Tibial nerve (tissue), 4 donors: Measurements from ENCODE around the gene TM4SF18. TPM values are rescaled to one million over a fixed set of nuclear protein-coding genes. Genes with fewer than 3 reads are reported as not detected.
"Not testable (repeated sequence)": the region's sequence is repeated elsewhere in the genome, so short reads cannot be mapped to it uniquely, and the experiment has no call there.

ENCODE experiments used
- DNase-seq, 2 donors: peaks; one replicate each; pipeline ENCODE4 v3.0.0-alpha.2; 2019; ENCODE audit warnings: low spot score in 2 of 2
- H3K27ac ChIP-seq, 4 donors: fragments of 200-600 bp; sonication (generic) in 3 of 4; one replicate each; pipeline ENCODE4 v1.5.1; 2017 to 2019; ENCODE audit warnings: mild to moderate bottlenecking in 1 of 4
- H3K27me3 ChIP-seq, 2 donors: fragments of 200-600 bp; sonication (generic) in 1 of 2; one replicate each; pipeline versions ENCODE4 v1.5.1 to v1.6.0; 2017 to 2019
- H3K36me3 ChIP-seq, 3 donors: fragments of 200-600 bp; sonication (generic); one replicate each; pipeline ENCODE4 v1.5.1; 2018 to 2019
- H3K4me1 ChIP-seq, 4 donors: fragments of 200-600 bp; sonication (generic) in 3 of 4; one replicate each; pipeline ENCODE4 v1.5.1; 2017 to 2019
- H3K4me3 ChIP-seq, 4 donors: fragments of 200-600 bp; sonication (generic) in 3 of 4; one replicate each; pipeline ENCODE4 v1.5.1; 2017 to 2019; ENCODE audit warnings: mild to moderate bottlenecking in 1 of 4, moderate library complexity in 1 of 4
- H3K9me3 ChIP-seq, 4 donors: fragments of 200-600 bp; sonication (generic) in 3 of 4; one replicate each; pipeline ENCODE4 v1.5.1; 2017 to 2019
- CTCF ChIP-seq, 5 experiments: fragments of 200-600 bp in 3 of 5; fragments of 450-650 bp in 2 of 5; sonication (generic) in 3 of 5; IDR thresholded peaks; one replicate each; pipeline ENCODE4 v1.5.1; 2016 to 2019; ENCODE audit warnings: antibody characterized with exemption in 5 of 5, mild to moderate bottlenecking in 3 of 5, moderate library complexity in 2 of 5
- EP300 ChIP-seq, 2 donors: sonication (generic); formaldehyde crosslinking; IDR thresholded peaks; one replicate each; pipeline ENCODE4 v1.6.1; 2017; ENCODE audit warnings: antibody characterized with exemption in 2 of 2, mild to moderate bottlenecking in 1 of 2
- POLR2A ChIP-seq, 2 donors: fragments of 450-650 bp; IDR thresholded peaks; one replicate each; pipeline ENCODE4 v1.6.1; 2017; ENCODE audit warnings: antibody characterized with exemption in 2 of 2, mild to moderate bottlenecking in 2 of 2, moderate library complexity in 2 of 2
- WGBS, 2 donors: methylation state at CpG; one replicate each; pipeline ENCODE4 v1.1.5; 2018; 5-methylcytosine and 5-hydroxymethylcytosine counted together
- total RNA-seq, 4 donors: library from RNA; depleted of rRNA; stranded (reverse); fragments of >200 nt; gene quantifications; one replicate each; pipeline ENCODE4 v1.1.0, GENCODE V29; 2016

Gene TM4SF18
- 10 to 100 TPM in 1 of 4 donors, 1 to 10 TPM in 3; 1.5 to 12.7 (median 4.6) TPM for total RNA-seq

GRCh38 chr3:149333176-149333859 lies at the start of gene TM4SF18:
Gene TM4SF18 (minus strand): TSS chr3:149333636. CDS start chr3:149333382, 254 bp downstream.
- TF ChIP-seq POLR2A (IDR thresholded peaks at IDR 0.05) = no peak
- no peak for TF ChIP-seq EP300 (IDR thresholded peaks at IDR 0.05)
- no peak for TF ChIP-seq CTCF (IDR thresholded peaks at IDR 0.05)
- WGBS, 2 donors = 38 to 43% methylated on average over 11 of the region's 11 CpGs
- peak within 1 kb of the TSS in 1 of 4 donors; percentile 24 for H3K4me3 ChIP-seq

GRCh38 chr3:149382518-149382917 lies 49.1 kb upstream of the TM4SF18 start:
- Histone ChIP-seq H3K4me3 (no peak overlapping the region), H3K27me3 (no peaks in the 10 kb centered on the region), H3K36me3 (no peaks in the 10 kb centered on the region), H3K4me1 (peaks cover 0 to 35% (median 12%) of the 10 kb centered on the region in 4 donors), H3K27ac (no peak overlapping the region), H3K9me3 (no peaks in the 10 kb centered on the region)
- TF ChIP-seq POLR2A (IDR thresholded peaks at IDR 0.05) (no peak), EP300 (IDR thresholded peaks at IDR 0.05) (no peak), CTCF (IDR thresholded peaks at IDR 0.05) (no peak)
- WGBS, 2 donors = 93 to 97% methylated on average over 6 of the region's 6 CpGs
- no peak for DNase-seq

More at GRCh38 chr3:149333176-149333859, at the start of gene TM4SF18:
- Histone ChIP-seq H3K27ac (peak within 1 kb of the TSS in 2 of 4 donors; percentile 26 to 73), H3K9me3 (no peaks in the 10 kb centered on the region), H3K36me3 (no peaks in the 10 kb centered on the region), H3K27me3 (no peaks in the 10 kb centered on the region), H3K4me1 (peaks cover 0 to 38% (median 3%) of the 10 kb centered on the region in 4 donors)
- DNase-seq = no peak

- H3K4me1 ChIP-seq = peaks cover 0 to 31% (median 10%) of the 10 kb centered on the region in 4 donors
- 76 to 88% methylated on average over 4 of the region's 4 CpGs for WGBS, 2 donors
- TF ChIP-seq CTCF (IDR thresholded peaks at IDR 0.05) (no peak), POLR2A (IDR thresholded peaks at IDR 0.05) (no peak), EP300 (IDR thresholded peaks at IDR 0.05) (no peak)
- no peaks in the 10 kb centered on the region for H3K9me3 ChIP-seq
- H3K27ac ChIP-seq = no peak overlapping the region
- H3K4me3 ChIP-seq = no peak overlapping the region
- H3K36me3 ChIP-seq = no peaks in the 10 kb centered on the region
- no peak for DNase-seq
- H3K27me3 ChIP-seq = no peaks in the 10 kb centered on the region
These were observed 48.6 kb upstream of the TM4SF18 start for GRCh38 chr3:149382101-149382467.

- Histone ChIP-seq H3K36me3 (no peaks in the 10 kb centered on the region), H3K27ac (no peak overlapping the region), H3K9me3 (no peaks in the 10 kb centered on the region), H3K4me1 (peaks cover 0 to 24% (median 8%) of the 10 kb centered on the region in 4 donors), H3K27me3 (no peaks in the 10 kb centered on the region), H3K4me3 (no peak overlapping the region)
- DNase-seq = no peak
- 69 to 76% methylated on average over 6 of the region's 6 CpGs for WGBS, 2 donors
- TF ChIP-seq CTCF (IDR thresholded peaks at IDR 0.05) (no peak), POLR2A (IDR thresholded peaks at IDR 0.05) (no peak), EP300 (IDR thresholded peaks at IDR 0.05) (no peak)
These were observed 48.0 kb upstream of the TM4SF18 start for GRCh38 chr3:149381173-149382100.

GRCh38 chr3:149380220-149380619 lies 46.8 kb upstream of the TM4SF18 start:
- not testable (repeated sequence) for H3K27ac ChIP-seq, H3K36me3 ChIP-seq, H3K9me3 ChIP-seq, H3K27me3 ChIP-seq, DNase-seq, H3K4me3 ChIP-seq
- H3K4me1 ChIP-seq = peaks cover 0 to 15% (median 2%) of the 10 kb centered on the region in 4 donors
- 100% methylated on average over 7 of the region's 32 CpGs; no CpG with 5 or more reads in 1 of the 2 donors for WGBS, 2 donors
